ENCODE results near the gene ELN.

ELN gene

DNA sequence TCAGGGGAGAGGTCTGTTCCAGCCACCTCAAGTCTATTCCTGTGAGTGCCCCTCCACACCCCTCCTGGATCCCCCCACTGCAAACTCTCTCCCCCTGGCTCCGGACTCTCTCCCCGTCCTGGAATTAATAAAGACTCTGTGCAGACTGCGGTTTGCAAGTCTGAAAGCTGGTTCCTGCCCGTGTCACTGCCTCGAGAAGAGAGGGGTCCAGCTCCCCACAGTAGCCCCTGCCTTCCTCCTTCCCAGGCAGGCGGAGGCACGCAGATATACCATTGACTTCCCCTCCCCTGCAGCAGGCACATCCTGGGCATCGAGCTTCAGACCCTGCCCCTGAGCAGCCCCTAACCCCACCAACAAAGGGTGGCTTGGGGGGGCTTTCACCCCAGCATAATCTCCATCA lies 2.2 kb upstream of the ELN start:
- no peak for DNase-seq

- no peak for DNase-seq
Observed at GRCh38 chr7:74026406-74026902, 1.5 kb upstream of the ELN start.

GRCh38 chr7:74026903-74027682 lies 880 bp upstream of the ELN start:
- DNase-seq, result peak; percentile 48

- DNase-seq, result no peak
Observed at GRCh38 chr7:74028321-74028838, 407 bp downstream of the ELN start.

GRCh38 chr7:74029089-74029785 lies 1.3 kb downstream of the ELN start:
- DNase-seq, result no peak

DNA sequence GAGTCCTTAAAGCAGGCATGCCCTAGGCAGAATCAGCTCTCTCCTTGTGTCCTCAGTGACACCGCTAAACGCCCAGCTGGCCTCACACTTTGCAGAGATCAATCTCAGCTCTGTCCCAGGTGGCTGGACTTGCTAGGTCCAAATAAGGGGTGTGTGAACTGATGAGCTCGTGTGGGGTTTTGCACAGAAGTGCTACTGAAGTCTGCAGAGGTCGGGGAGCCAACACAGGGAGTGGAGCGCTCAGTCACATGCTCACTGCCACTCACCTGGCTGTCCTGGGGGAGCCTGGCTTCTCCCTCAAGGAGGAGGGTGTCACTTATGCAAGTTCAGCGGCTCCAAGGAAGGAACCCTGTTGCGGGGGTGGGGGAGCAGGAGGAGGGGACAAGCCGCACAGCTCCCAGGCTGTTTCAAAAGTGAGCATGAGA lies 2.0 kb downstream of the ELN start:
- DNase-seq, result no peak

GRCh38 chr7:74030861-74031260 lies 2.9 kb downstream of the ELN start:
- DNase-seq, result no peak

DNA sequence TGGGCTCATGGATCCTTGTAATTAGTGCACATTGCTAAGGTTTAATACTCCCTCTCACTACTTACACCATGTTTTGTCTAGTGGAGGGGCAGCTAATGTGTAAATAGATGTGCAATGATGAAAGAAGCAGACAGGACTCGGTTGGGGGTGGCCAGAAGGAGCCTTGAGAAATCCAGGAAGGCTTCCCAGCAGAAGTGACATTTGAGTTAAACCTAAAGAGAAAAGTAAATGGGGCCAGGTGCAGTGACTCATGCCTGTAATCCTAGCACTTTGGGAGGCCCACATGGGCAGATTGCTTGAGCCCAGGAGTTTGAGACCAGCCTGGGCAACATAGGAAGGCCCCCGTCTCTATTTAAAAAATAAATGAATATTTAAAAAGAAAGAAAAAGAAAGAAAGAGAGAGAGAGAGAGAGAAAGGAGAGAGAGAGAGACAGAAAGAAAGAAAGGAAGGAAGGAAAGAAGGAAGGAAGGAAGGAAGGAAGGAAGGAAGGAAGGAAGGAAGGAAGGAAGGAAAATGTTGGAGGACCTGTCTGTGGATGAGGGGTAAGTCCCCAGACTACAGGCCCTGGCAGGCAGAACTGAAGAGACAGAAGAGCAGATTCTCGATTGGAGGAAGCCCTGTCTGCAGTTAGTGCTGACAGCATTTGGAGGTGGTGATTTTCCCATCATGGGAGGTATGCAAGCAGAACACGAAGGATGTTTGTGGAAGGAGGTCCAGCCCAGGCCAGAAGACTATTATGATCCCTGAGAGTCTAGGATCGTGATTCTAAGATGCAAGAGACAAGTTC lies 3.6 kb downstream of the ELN start:
- no peak for DNase-seq

- DNase-seq, result no peak
Observed at GRCh38 chr7:74032191-74032490, 4.2 kb downstream of the ELN start.

- DNase-seq, result no peak
Observed at GRCh38 chr7:74032624-74033371, 4.8 kb downstream of the ELN start.

GRCh38 chr7:74033372-74034311 lies 5.7 kb downstream of the ELN start:
- DNase-seq, result no peak

GRCh38 chr7:74037609-74038008 lies 9.6 kb downstream of the ELN start:
- no peak for DNase-seq

- DNase-seq, result no peak
Observed at GRCh38 chr7:74038194-74038961, 10.4 kb downstream of the ELN start.

- DNase-seq, result no peak
Observed at GRCh38 chr7:74039337-74039736, 11.4 kb downstream of the ELN start.

GRCh38 chr7:74040101-74040790 lies 12.3 kb downstream of the ELN start:
- no peak for DNase-seq

GRCh38 chr7:74040791-74041520 lies 13.0 kb downstream of the ELN start:
- DNase-seq, result no peak

DNA sequence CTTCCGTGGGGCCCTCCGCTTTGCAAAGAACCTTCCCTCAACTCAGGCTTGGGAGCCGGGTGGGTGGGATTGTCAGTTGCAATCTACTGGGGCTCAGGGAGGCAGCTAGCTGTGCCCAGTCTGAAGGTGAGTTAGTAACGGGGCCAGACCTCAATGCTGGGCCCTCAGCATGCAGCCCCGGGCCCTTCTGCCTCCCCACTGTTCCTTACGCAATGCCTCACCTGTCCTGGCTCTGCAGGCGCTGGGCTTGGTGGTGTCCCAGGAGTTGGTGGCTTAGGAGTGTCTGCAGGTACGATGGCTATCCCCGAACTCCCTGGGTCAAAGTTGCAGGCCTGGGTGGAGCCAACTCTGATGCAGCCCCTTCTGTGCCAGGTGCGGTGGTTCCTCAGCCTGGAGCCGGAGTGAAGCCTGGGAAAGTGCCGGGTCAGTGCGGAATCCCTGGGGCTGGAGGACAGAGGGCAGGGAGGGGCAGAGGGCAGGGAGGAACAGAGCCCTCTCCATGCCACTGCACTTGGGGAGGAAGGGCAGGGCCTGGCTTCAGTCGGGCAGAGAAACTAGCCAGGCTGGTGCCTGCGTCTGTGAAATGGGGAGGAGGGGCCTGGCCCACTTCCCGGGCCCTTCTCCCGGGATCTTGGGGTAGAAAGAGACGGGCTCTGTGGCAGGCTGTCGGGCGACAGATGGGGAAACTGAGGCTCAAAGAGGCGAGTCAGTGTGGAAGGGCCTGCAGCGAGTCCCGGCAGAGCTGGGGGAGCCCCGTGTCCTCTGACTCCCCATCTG lies 15.0 kb downstream of the ELN start:
- no peak for DNase-seq

DNA sequence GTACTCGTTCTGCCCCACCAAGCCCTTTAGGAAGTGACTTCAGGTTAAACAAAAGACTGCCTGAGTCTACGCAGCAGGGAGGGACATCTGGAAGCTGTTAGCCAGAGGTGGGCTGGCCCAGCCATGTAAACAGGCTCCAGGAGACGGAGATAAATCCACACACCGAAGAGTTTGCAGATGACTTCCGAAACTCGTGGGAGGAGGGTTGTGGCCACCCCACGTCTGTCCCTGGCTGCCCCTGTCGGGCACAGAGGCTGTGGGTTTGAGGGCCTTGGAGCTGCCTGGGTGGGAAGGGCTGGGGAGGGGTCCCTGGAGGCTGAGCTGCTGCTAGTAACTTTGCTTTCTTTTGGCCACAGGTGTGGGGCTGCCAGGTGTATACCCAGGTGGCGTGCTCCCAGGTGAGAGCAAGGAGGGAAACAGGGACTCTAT lies 15.6 kb downstream of the ELN start:
- no peak for DNase-seq
